Effector CD8-positive, alpha-beta T cell (primary cell): ENCODE data around the gene ADAMTS19.

ENCODE experiments used
- DNase-seq: peaks from one replicate; lab custom pipeline; 2025; lab: John Stamatoyannopoulos, UW

The ADAMTS19 gene

GRCh38 chr5:129766798-129767197, 306.7 kb downstream of the ADAMTS19 start:
- no peak for DNase-seq

GRCh38 chr5:129767927-129768380, 307.9 kb downstream of the ADAMTS19 start:
- DNase-seq, result peak; percentile 14

- DNase-seq, result no peak
These were observed 308.6 kb downstream of the ADAMTS19 start for GRCh38 chr5:129768735-129769134.

- DNase-seq, result no peak
These were observed 310.1 kb downstream of the ADAMTS19 start for GRCh38 chr5:129770024-129770820.

- DNase-seq, result peak; percentile 15
These were observed 311.1 kb downstream of the ADAMTS19 start for GRCh38 chr5:129771058-129771838.

GRCh38 chr5:129773376-129773775, 313.3 kb downstream of the ADAMTS19 start:
- DNase-seq, result no peak

GRCh38 chr5:129781594-129781993, 321.5 kb downstream of the ADAMTS19 start:
- DNase-seq, result no peak
